HG02623 (cell line): ENCODE data around the gene CARM1.
"Not testable (repeated sequence)": the region's sequence is repeated elsewhere in the genome, so short reads cannot be mapped to it uniquely, and the experiment has no call there.

ENCODE experiments used
- ATAC-seq: cut with Tn5 transposase; IDR thresholded peaks from one replicate; pipeline ENCODE4 v1.9.1; 2021; ENCODE audit warnings: moderate library complexity; ENCODE audit not compliant: unreplicated experiment

Gene CARM1

DNA sequence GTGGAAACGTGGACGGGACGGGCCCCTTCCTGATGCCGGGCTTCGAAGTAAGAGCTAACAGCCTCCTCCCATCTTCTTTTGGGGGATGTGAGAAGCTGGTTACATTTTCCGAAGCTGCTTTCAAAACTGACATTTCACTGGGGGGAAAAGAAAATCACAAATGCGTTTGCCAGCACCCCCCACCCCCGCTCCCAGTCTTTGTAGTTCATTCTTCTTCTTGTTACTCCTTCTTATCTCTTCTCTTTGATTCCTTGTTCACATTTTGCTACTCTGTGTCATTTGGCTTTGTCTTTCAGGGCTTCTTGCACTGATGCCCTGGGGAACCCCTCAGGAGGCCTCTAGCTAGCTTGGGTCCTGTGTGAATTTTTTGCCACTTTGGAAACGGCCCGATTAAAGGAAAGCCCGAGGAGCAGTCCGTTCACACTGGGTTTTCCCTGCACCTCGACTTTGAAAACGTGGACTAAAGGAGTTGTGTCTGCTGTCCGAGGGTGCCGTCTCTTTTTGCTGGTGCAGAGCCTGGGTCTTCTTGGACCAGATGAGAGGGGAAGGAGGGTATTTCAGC lies 1.3 kb downstream of the CARM1 start:
- ATAC-seq = no peak

DNA sequence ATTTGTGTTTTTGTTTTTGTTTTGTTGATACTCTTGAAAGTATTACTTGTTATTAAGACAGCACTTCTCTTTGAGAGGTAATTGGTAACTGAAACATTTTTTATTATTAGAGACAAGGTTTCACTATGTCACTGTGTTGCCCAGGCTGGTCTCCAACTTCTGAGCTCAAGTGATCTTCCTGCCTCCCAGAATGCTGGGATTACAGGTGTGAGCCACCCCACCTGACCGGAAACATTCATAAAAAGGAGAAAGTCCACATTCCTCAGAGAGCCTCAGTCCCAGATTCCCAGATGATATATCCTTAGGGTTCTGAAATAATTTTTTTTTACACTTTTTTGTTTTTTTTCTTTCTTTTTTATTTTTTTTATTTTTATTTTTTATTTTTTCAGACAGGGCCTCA lies 2.7 kb downstream of the CARM1 start:
- no peak for ATAC-seq

DNA sequence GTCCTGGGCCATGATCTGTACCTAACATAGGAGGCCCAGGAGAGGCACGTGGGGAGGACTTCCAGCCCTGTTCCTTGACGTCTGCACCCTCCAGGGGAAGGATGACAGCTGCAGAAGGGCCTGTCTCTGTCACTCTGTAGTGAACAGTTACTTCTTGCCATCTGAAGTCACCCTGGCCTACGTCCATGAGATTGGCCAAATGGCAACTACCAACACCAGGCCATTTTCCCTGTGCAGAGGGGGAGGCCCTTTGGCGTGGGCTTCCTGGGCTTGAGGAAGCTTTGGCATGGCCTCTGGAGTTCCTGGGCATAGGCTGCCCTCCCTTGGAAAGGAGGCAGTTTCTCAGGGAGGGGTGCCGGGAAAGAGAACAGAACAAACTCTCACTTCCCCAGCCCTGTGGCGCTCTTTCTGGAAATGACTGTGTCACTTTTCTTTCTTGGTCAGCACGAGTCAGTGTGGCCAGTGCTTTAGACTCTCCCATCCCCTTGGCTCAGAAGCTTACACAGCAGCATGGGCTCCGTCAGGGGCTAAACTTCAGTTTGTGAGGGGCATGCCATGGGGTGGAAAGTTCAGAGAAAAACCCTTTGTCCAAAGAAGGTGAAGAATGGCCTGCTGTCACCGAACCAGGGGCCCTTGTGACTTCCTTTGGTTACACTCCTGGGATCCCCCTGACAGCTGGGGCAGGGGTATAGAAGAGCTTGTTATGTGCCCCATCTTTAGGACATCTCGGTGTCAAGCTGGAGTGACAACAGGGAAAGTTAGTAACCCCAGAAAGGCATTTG lies 5.3 kb downstream of the CARM1 start:
- ATAC-seq = peak; percentile 35

DNA sequence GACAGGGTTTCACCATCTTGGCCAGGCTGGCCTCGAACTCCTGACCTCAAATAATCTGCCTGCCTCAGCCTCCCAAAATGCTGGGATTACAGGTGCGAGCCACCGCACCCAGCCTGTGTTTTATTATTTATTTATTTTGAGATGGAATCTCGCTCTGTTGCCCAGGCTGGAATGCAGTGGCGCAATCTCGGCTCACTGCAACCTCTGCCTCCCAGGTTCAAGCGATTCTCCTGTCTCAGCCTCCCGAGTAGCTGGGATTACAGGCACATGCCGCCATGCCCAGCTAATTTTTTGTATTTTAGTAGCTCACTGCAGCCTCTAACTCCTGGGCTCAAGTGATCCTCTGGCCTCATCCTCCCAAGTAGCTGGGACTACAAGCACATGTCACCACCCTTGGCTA lies 6.3 kb downstream of the CARM1 start:
- ATAC-seq = not testable (repeated sequence)

DNA sequence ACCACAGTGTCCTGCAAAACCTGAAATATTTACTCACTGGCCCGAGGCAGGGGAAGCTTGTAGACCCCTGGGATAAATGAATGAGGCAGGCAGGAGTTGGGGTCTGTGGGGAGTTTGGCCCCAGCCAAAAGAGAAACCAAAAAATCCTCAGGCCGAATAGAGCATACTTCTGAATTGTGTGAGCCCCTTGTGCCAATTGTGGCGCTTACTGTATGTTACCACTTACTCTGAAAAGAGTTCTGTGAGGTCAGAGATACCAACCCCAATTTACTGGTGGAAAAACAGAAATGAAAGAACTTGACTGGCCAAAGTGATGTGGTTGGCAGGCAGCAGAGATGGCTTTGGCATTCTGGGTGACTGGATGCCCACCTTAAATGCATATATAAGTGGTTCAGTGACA lies 6.9 kb downstream of the CARM1 start:
- no peak for ATAC-seq

DNA sequence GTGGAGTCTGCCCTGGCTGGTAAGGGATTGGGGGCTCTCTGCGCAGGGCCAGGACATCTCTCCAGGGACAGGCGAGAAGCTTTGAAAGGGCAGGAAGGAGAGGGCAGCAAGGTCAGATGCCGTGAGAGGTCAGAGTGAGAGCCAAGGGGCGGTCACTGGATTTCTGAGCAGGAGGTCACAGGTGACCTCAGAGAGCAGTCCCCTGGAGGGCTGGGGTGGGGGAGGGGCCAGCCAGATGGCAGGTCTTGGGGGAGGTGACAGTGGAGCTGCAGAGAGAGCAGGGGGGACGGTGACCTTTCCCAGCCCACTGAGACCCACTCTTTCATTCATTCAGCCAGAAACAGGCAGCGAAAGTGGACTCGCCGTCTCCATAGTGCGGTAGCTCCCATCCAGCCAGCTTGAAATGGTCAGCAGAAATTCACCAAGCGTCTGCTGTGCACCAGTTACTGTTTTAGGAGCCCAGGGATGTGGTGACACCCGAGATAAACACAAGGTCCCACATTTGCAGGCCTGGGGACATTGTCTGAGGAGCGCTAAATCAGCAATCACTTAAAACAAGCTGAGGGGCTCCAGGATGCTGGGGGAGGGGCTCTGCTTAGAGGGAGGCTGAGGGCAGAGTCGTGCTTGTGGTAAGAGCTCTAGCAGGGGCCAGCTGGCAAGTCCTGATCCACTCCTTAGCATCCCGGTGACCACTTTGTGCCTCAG lies 10.2 kb downstream of the CARM1 start:
- no peak for ATAC-seq

DNA sequence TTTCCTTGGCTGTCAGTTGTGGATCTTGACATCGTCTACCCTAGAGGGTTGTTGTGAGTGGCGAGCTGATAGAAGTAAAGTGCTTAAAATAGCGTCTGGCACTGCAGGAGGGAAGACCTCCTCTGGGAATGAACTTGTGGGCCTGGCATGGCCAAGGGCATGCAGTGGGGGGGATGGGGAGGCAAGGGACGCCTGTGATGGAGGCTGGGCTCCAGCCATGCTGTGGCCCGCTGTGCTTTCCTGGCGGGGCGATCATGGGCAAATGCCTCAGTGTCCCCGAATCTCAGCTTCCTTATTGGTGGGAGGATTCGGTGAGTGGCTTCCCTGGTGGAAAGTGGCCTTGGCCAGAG lies 10.7 kb downstream of the CARM1 start:
- no peak for ATAC-seq

DNA sequence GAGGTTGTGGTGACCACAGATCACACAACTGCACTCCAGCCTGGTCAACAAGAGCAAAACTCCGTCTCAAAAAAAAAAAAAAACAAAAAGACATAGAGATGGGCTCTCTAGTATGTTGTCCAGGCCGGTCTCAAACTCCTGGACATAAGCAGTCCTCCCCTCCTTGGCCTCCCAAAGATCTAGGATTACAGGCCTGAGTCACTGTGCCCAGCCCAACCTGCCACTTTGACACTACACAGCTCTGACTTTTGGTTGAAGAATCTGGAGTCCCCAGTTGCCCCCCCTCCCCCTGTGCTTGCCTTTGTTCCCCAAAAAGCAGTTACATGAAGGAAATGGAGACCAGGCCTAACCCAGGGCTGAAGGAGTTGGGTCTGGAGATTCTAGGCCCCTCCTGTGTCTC lies 12.9 kb downstream of the CARM1 start:
- no peak for ATAC-seq

DNA sequence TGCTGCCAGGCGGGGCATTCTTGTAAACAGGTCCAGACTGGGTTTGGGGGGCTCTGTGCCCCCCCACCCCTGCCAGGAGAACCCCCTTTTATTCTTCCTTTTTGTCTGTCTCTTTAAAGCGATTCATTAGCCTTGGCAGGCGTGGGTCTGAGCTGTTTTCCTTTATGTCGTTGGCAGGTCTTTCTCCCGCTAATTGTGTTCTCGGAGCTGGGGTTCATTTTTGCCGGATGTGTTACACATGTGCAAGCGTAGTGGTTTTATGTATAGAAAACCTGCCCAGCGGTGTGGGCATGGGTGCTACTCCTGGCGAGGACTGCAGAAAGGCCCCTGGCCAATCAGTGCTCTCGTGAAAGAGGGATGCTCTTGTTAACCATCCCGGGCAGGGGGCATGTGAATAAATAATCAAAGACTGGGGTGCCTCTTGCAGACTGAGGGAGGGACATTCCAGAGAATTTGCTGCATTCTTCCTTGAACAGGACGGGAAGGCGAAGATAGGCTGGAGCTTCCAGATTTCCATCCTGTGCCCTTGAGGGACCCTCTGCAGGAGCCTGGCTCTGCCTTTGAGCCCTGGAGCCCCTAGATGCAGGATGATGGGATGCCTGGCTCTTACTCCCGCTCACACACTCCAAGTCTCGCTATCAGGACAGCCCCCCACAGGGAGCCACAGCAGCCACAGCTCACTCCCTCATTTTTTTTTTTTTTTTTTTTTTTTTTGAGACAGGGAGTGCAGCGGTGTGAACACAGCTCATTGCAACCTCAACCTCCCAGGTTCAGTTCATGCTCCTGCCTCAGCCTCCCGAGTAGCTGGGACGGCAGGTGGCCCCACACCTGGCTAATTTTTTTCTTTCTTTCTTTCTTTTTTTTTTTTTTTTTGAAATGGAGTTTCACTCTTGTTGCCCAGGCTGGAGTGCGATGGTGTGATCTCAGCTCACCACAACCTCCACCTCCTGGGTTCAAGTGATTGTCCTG lies 14.1 kb downstream of the CARM1 start:
- ATAC-seq = no peak

DNA sequence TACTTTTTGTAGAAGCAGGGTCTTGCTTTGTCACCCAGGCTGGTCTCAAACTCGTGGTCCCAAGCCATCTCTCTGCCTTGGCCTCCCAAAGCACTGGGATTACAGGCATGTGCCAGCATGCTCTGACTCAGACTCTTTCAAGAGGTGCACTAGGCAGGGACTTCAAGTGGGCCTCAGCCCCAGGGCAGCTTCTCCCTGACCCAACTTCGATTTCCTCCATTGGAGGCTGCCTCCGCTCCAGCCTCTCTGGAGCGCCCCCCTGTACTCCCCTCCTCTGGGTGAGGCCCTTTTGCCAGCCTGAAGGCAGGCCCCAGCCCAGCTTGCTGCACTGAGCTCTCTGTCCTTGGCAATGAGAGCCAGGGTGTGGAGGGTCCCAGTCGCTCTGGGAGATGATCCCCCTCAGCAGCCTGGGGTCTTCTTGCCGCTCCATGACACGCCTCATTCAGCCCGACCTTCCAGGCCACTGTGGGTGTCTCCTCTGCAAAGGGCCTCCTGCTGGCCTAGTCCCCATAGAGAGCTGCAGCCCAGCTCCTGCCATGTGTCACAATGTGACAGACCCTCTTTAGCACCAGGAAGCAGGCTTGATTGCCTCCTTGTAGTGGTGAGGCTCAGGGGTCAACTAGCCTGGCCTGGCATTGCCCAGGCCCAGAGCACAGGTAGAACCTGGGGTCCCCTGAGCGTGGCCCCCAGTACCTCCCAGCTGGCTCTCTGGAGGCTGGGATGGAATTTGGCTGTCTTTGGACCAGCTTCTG lies 16.4 kb downstream of the CARM1 start:
- ATAC-seq = no peak

DNA sequence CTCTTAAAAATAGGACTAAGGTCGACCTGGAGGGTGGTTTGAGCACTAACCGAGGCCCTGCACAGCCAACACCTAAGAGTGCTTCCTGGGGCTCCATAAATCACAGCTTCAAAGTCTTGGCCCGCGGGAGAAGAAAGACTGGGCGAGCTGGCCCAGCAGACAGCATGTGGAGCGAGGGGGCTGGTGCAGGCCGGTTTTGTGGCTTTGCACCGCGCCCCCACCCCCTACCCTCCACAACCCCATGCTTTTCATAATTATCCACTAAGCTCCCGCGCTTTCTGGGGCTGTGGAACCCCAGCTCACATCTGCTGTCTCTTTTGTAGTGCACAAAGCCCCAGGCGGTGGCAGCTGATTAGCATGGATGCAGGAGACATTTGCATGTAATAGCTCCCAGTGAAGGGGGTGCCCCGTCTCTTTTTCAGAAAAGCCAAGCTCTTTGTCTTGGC lies 17.1 kb downstream of the CARM1 start:
- ATAC-seq = no peak

DNA sequence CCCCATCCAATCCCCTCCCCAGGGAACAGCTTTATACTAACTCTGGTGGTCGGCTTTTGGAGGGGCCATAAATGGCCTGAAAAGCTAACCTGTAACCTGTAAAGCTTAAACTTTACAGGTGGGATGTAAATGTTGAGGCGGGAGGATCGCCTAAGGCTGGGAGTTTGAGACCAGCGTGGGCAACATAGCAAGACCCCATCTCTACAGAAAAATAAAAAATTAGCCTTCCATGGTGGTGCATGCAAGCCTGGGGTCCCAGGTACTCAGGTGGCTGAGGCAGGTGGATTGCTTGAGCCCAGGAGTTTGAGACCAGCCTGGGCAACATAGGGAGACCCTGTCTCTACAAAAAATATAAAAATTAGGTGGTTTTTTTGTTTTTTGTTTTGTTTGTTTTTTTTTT lies 18.5 kb downstream of the CARM1 start:
- no peak for ATAC-seq

DNA sequence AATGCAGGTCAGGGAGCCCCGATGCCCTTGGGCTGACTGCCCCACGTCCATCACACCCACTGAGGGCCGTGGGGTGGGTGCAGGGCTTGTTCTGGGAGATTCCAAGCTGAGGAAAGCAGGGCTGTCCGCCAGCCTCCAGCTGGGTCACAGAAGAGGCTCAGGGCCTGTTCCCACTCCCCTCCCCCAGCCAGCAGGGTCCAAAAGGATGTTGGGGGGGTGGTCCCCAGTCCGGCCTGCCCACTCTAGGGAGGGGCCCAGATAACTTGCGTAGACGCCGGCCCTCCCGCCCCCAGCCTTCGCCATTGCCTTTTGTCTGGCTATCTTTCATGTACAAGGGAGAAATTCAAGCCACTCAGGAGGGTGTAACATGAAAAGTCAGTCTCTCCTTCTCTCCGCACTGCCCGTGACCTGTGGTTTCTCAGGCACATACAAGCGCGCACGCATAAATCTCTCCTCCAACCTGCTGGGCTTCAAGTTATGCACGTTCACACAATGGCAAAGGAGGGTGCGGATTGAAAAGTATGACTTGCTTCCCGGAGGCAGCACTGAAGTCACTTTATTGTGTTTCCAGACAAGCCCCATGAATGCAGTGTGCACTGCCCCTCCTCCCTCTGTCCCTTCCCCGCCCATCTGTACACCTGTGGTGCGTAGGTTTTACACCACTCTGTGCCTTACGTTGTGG lies 20.2 kb downstream of the CARM1 start:
- ATAC-seq = no peak

DNA sequence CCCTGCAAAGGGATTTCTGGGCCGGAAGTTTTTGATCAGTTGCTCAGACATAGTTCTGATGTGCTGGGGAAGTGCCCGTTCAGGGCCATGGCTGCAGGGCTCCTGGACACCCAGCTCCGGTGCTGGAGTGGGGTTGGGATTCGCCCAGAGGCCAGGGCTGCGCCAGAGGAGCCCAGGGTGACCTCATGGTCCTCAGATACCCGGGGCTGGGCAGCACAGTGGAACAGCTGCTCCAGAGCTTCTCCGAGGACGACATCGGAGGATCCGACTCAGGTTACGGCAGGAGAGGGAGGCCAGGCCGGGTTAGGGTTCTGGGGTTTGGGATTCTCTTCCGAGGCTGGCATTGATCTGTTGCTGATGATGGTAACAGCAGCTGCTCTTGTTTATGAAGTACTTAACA lies 20.9 kb downstream of the CARM1 start:
- ATAC-seq = no peak

DNA sequence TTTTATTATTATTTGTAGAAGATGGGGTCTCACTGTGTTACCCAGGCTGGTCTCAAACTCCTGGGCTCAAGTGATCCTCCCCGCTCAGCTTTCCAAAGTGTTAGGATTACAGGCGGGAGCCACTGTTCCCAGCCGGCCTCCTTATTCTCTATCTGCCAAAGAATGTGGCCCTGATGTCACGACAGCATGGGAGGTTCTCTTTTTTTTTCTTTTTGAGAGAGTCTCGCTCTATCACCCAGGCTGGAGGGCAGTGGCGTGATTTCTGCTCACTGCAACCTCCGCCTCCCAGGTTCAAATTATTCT lies 23.5 kb downstream of the CARM1 start:
- no peak for ATAC-seq

DNA sequence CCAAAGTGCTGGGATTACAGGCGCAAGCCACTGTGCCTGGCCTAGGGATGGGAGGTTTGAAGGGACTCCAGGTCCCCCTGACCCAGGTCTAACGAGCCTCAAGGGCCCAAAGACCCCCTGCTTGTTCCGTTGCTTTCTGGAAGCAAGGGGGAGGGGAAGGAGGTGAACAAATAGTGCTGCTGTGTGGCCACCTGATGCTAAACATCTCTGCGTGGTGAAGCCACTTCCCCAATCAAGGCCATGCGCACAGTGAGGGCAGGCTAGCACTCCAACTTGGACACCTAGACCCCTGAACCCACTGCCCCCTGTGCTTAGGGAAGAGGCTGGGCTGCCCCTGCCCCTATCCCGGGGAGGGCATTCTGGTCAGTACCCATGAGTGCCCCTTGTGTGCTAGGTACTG lies 24.0 kb downstream of the CARM1 start:
- ATAC-seq = no peak

DNA sequence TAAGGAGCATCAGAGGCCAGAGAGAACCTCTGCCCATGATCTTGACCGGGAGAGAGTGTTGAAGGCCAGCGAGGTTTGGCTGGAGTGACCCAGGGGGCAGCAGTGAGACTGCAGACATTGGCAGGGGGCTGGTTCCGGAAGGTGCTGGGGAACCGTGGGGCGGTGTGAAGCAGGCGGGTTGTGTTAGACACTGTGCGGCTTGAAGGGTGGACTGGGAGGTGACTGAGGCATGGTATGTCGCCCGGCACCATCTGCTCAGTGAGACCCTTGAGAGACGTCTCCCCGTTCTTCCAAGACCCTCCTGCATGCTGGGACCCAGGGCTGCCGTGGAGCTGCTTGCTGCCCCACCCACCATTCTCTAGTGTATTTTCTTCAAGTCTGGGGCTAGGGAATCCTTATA lies 24.6 kb downstream of the CARM1 start:
- no peak for ATAC-seq

DNA sequence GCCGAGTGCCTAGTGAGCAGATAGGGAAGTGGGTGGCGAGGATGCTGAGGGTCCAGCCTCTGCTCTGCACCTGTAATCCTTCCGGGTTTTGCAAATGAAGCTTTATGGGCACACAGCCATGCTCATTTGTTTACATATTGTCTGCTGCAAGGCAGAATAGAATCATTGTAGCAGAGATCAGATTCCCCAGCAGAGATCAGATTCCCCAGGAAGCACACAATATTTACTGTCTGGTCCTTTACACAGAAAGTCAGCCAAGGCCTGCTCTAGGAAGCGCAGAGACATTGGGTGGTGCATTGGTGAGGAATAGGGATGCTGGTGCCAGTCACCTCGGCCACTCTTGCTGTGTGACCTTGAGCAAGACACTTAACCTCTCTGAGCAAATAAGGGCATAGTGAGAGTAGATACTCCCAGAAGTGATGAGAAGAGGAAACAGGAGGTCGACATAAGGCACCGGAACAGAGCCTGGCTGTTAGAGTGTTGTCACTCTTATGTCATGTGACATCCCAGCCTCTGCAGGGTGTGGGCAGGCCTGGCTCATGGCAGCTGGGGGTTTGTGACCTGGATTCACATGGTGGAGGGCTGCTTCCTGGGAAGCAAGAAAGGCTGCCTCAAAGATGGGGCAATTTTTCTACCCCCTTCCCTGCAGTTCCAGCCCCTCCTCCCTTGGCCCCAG lies 25.6 kb downstream of the CARM1 start:
- ATAC-seq = no peak

DNA sequence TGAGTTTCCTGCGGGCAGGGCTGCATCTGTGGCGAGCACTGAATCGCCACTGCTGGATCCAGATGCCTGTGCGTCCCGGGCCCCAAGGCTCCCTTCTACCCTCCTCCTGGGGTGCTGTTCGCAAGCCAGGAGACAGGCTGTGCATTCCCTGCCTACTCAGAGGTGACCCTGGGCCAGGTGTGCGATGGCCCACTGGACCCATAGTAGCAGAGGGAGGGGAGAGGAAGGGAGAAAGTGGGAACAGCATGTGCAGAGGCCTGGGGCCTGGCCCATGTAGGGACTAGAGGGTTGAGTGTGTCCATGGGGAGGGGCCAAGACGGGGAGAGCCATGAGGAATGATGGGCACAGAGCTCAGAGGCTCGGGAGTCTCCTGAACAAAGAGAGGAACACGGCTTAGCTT lies 27.3 kb downstream of the CARM1 start:
- no peak for ATAC-seq
